ENCODE data around the gene C11orf21. TPM values are rescaled to one million over a fixed set of nuclear protein-coding genes. Genes with fewer than 3 reads are reported as not detected.

Gene C11orf21
- total RNA-seq, 6 donors from 2014 or later: 2.3 to 20.3 (median 9.5) TPM

DNA sequence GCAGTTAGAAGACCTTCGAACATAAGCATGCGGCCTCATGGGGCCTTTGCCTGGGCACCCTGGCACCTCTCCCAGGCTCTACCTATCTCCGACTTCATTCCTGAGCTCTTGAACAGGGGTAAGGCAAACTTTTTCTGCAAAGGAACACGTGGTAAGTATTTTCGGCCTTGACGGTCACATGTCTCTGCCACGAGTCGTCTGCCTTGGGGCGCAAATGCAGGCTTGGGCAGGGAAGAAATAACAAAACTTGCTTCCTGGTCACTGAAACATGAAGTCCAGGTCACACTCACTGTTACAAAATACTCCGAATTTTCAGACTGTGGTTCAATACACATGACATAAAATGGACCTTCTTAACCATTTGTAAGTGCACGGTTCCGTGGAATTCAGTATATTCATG is 27.9 kb downstream of the C11orf21 start:
- Histone ChIP-seq H3K4me1 (peaks cover 22 to 27% (median 24%) of the 10 kb centered on the region in 4 donors), H3K27ac (no peak overlapping the region), H3K4me3 (no peak overlapping the region), H3K9me3 (no peaks in the 10 kb centered on the region), H3K27me3 (peaks cover 0 to 21% (median 9%) of the 10 kb centered on the region in 4 donors), H3K36me3 (no peaks in the 10 kb centered on the region)
- DNase-seq: no peak
- no peak for ATAC-seq (ENCODE audit: low FRiP score in 2 of 2)
- TF ChIP-seq EP300 (IDR thresholded peaks at IDR 0.05): no peak
- TF ChIP-seq CTCF (IDR thresholded peaks at IDR 0.05): no peak
- no peak for TF ChIP-seq POLR2AphosphoS5 (IDR thresholded peaks at IDR 0.05)
- no peak for TF ChIP-seq POLR2A (IDR thresholded peaks at IDR 0.05)
- 67 to 83% methylated on average over 12 of the region's 12 CpGs for WGBS, 2 donors

DNA sequence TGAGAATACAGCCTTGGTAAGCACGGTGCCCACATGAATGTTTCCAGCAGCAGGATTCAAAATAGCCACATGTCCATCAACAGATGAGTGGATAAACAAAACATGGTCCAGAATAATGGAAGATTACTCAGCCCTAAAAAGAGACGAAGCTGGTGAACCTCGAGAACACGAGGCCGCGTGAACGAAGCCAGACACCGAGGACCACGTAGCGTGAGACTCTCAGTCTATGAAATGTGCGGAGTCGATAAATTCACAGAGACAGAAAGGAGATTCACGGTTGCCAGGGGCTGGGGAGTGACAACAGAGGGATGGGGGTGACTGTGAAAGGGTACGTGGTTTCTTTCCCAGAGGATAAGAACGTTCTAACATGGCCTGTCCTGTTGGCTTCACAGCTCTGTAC is 28.4 kb downstream of the C11orf21 start:
- H3K9me3 ChIP-seq: no peaks in the 10 kb centered on the region
- WGBS, 2 donors: 89 to 92% methylated on average over 15 of the region's 15 CpGs
- H3K27ac ChIP-seq: no peak overlapping the region
- H3K27me3 ChIP-seq: peaks cover 0 to 21% (median 9%) of the 10 kb centered on the region in 4 donors
- H3K4me1 ChIP-seq: peaks cover 26 to 31% (median 27%) of the 10 kb centered on the region in 4 donors
- ATAC-seq (ENCODE audit: low FRiP score in 2 of 2): no peak
- H3K36me3 ChIP-seq: no peaks in the 10 kb centered on the region
- no peak for DNase-seq
- TF ChIP-seq POLR2A (IDR thresholded peaks at IDR 0.05) (no peak), POLR2AphosphoS5 (IDR thresholded peaks at IDR 0.05) (no peak), EP300 (IDR thresholded peaks at IDR 0.05) (no peak), CTCF (IDR thresholded peaks at IDR 0.05) (no peak)
- H3K4me3 ChIP-seq: no peak overlapping the region

DNA sequence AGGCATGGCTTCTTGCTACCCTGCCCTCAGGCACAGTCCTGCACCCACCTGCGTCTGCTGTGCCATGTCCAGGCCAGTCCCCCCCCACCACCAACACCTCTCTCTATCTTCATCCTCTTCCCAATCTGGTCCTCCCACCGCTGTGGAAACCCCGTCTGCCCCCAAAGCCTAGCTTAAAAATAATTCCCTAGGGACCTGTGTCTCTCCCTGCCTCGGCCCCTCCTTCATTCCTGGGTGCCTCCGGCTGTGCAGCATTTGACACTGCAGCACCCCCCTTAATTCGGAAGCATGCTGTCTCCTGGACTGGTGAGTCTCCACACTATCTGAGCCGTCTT is 28.8 kb downstream of the C11orf21 start:
- ATAC-seq (ENCODE audit: low FRiP score in 2 of 2): no peak
- TF ChIP-seq POLR2A (IDR thresholded peaks at IDR 0.05) (no peak), CTCF (IDR thresholded peaks at IDR 0.05) (no peak), POLR2AphosphoS5 (IDR thresholded peaks at IDR 0.05) (no peak), EP300 (IDR thresholded peaks at IDR 0.05) (no peak)
- DNase-seq: no peak

DNA sequence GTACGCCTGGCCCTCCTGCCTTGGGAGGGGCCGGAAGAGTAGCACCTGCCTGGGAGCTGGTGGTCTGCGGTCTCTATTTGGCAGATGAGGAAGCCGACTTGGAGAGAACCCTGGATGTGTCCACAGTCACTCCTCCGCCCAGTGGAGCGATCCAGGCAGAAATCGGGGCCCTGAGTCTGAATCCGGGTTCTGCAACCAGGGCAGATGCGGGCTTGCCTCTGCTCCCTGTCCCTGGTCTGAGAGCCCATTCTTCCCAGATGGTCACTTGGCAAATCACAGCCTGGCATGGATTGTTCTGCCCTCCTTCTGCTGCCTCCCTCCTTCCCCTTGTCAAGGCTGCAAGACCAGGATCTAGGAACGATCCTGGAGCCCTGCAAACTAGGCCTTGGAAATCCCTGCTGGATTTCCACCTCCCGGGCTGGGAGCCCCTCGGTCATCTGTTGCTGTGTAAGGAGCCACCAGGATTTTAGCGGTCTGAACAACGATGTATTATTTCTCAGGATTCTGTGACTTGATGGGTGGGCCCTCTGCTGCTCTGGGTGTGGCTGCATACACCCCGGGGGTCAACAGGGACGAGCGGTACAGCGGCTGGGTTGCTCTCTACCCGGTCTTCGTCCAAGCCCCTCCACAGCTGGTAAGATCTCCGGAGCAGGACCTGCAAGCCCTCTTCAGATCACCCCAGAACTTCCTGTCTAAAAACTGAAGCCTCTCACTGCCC is 29.3 kb downstream of the C11orf21 start:
- ATAC-seq (ENCODE audit: low FRiP score in 2 of 2) (no peak), DNase-seq (no peak)
- no peak overlapping the region for H3K27ac ChIP-seq
- TF ChIP-seq CTCF (IDR thresholded peaks at IDR 0.05) (no peak), EP300 (IDR thresholded peaks at IDR 0.05) (no peak), POLR2AphosphoS5 (IDR thresholded peaks at IDR 0.05) (no peak), POLR2A (IDR thresholded peaks at IDR 0.05) (no peak)
- WGBS, 2 donors: 90 to 96% methylated on average over 9 to 21 of the region's 21 CpGs
- no peaks in the 10 kb centered on the region for H3K9me3 ChIP-seq
- H3K27me3 ChIP-seq: peaks cover 0 to 21% (median 9%) of the 10 kb centered on the region in 4 donors
- no peaks in the 10 kb centered on the region for H3K36me3 ChIP-seq
- no peak overlapping the region for H3K4me3 ChIP-seq
- H3K4me1 ChIP-seq: peaks cover 26 to 34% (median 27%) of the 10 kb centered on the region in 4 donors

More for the DNA sequence above, 28.8 kb downstream of the C11orf21 start:
- H3K4me1 ChIP-seq: peaks cover 26 to 34% (median 27%) of the 10 kb centered on the region in 4 donors
- H3K36me3 ChIP-seq: no peaks in the 10 kb centered on the region
- H3K27me3 ChIP-seq: peaks cover 0 to 21% (median 9%) of the 10 kb centered on the region in 4 donors
- no peaks in the 10 kb centered on the region for H3K9me3 ChIP-seq
- WGBS, 2 donors: 96 to 97% methylated on average over 7 of the region's 7 CpGs
- no peak overlapping the region for H3K27ac ChIP-seq
- H3K4me3 ChIP-seq: no peak overlapping the region

Data from upper lobe of left lung (tissue), 6 donors.